ENCODE results near the gene LIN54. TPM values are rescaled to one million over a fixed set of nuclear protein-coding genes. Genes with fewer than 3 reads are reported as not detected.

Gene LIN54
- total RNA-seq, 1 donor from 2014 or later = 7.4 TPM

Other genes starting within 250 kb of the LIN54 start
- 4.9 TPM for gene SCD5, start 212.0 kb downstream of the LIN54 start, total RNA-seq
- gene SEC31A, start 119.7 kb downstream of the LIN54 start, total RNA-seq = 82.1 TPM
- gene THAP9, start 110.1 kb downstream of the LIN54 start, total RNA-seq = 5.6 TPM
- 47.4 TPM for gene COPS4, start 24.4 kb upstream of the LIN54 start, total RNA-seq
- 0.75 TPM for gene PLAC8, start 103.9 kb upstream of the LIN54 start, total RNA-seq

Measured in Right ventricle myocardium superior (tissue), 1 donor.